GM13976 (cell line): ENCODE measurements around the gene SFXN5.

Source experiments
- DNase-seq: peaks from one replicate; pipeline ENCODE4 v3.0.0; 2012; ENCODE audit warnings: low spot score
- in situ Hi-C: fragments of 300-500 bp; cut with MboI; formaldehyde crosslinking; loops from one replicate; pipeline ENCODE4 v1.12.0; 2022; ENCODE audit warnings: low sequenced_read_pairs, mixed read lengths, inconsistent platforms; ENCODE audit not compliant: unreplicated experiment
- TF ChIP-seq, protein P1 (sequence below): IDR thresholded peaks from 2 replicates; pipeline ENCODE4 v1.5.1; 2012; ENCODE audit warnings: borderline replicate concordance, mild to moderate bottlenecking; ENCODE audit not compliant: insufficient read depth; ENCODE audit errors: extremely low read depth, missing control alignments, control extremely low read depth

The SFXN5 gene

DNA sequence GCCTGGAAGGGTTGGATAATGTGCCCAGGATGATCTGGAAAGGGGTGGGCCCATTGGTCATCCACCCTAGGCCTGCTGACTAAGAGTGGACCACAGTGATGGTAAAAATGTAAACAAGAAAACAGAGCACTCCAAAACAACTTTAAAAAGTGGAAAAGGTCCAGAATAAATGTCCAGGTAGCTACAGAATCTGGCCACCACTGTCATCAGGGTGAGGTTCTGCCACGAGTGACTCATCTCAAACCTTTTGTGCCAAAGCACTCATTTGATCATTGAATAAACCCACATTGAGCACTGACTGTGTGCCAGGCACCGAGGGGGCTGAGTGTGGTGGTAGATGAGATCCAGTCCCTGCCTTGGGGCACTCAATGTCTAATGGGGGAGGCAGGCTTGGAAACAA is 89.3 kb downstream of the SFXN5 start:
- DNase-seq, result no peak
- in situ Hi-C loops, result no loop called here
- TF ChIP-seq, protein P1, sequence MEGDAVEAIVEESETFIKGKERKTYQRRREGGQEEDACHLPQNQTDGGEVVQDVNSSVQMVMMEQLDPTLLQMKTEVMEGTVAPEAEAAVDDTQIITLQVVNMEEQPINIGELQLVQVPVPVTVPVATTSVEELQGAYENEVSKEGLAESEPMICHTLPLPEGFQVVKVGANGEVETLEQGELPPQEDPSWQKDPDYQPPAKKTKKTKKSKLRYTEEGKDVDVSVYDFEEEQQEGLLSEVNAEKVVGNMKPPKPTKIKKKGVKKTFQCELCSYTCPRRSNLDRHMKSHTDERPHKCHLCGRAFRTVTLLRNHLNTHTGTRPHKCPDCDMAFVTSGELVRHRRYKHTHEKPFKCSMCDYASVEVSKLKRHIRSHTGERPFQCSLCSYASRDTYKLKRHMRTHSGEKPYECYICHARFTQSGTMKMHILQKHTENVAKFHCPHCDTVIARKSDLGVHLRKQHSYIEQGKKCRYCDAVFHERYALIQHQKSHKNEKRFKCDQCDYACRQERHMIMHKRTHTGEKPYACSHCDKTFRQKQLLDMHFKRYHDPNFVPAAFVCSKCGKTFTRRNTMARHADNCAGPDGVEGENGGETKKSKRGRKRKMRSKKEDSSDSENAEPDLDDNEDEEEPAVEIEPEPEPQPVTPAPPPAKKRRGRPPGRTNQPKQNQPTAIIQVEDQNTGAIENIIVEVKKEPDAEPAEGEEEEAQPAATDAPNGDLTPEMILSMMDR, result no peak

DNA sequence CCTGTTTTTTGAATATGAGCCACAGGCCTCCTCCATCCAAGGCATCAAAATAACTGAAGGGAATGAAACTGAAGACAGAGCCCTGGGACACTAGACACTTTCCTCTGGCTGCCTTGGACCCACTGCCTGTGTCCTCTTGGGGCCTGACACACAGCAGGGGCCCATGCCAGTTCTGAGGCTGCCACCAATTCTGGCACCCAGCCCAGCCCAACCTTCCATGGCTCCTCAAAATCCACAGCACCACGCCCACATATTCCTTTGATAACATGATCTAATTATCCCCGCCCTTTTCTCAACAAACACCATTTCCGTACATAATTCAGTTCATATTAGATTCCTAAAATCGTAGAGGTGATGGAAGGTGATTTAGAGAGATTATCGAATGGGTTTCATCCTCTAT is 90.0 kb downstream of the SFXN5 start:
- DNase-seq, result no peak
- in situ Hi-C loops, result no loop called here
- TF ChIP-seq, protein P1, result no peak

DNA sequence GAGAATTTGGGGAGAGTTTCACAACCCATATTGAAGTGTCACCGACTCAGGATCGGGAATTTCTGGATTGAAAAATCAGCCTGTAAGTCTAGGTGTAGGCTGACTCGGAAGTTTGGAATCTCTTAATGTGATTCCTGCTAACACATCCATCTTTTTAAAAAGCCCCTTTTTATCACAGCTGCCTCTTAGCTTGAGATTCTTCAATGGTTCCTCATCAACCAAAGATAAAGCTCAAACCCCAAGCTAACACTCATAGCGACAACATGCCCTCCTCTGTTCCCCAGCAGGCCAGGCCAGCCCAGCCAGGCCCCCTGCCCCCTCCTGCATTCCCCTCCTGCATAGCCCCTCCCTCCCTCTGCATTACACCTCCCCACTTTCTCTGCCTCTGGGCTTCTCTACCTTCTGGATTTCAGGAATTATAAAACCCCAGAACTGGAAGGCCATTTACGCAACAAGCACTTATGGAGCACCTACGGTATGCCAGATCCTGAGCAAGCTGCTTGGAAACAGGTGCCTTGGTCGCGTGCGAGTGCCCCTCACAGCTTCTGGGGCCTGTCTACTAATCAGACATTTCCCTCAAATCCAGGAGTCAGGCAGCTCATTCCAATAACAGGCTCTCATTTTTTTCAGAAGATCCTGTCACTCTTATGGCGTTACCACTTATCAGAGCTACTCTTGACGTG is 90.8 kb downstream of the SFXN5 start:
- TF ChIP-seq, protein P1, result no peak
- DNase-seq, result no peak
- in situ Hi-C loops, result no loop called here

DNA sequence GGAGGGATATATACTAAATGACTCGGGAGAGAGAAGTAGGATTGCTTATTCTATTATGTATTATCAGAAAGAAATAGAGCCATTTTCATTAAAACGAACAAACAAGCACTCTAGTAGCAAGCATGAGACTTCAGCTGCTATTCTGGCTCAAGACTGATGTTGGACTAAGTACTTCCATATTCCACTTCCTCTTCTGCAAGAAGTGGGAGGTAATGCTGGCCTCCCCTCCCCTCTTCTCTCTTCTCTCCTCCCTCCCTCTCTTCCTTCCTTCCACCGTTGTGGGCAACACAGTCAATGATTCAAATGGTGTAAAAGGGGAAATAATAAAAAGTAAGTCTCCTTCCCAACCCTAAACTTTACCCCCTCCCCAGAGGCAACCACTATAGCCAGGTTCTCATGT is 91.6 kb downstream of the SFXN5 start:
- TF ChIP-seq, protein P1, result no peak
- in situ Hi-C loops, result no loop called here
- DNase-seq, result no peak

DNA sequence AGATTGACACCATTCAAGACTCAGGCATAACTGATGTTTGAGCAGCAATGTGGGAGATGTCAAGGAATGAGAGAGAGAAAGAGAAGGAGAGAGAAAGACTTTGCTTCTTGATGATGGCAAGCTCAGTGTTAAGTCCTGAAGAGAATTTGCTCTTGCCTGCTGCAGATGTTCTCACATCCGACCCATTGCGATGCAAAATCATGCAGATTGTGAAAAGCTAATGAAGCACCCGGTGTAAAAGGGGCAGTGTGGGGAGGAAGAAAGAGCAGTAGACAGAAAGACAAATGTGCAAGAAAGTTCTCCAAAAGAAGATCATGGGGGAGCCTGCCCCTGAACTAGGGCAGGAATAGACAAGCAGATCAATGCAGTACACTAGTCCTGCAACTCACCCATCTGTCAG is 96.5 kb downstream of the SFXN5 start:
- in situ Hi-C loops, result no loop called here
- TF ChIP-seq, protein P1, result no peak
- DNase-seq, result no peak

DNA sequence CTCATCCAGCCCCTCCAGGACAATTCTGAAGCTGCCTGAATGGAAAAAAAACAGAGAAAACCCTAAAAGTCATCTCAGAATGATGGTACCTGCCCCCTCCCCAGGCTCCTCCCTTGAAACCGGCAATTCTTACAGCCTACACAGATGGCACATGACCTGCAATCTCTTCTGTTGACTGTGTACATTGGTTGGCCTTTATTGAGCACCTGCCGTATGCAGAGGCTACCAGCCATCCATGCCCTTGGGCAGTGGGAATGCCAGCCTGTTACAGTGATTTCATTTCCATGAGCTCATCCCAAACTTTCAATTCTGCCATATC is 97.1 kb downstream of the SFXN5 start:
- DNase-seq, result no peak
- TF ChIP-seq, protein P1, result no peak
- in situ Hi-C loops, result no loop called here
